K562 (cell line): ENCODE results near the gene RGS9BP. TPM values are rescaled to one million over a fixed set of nuclear protein-coding genes. Genes with fewer than 3 reads are reported as not detected.

Source experiments
- CXXC5 ChIP-seq: fragments of 250-450 bp; sonication (Bioruptor Pico); IDR thresholded peaks from 2 replicates; pipeline ENCODE4 v1.8.0; 2022; ENCODE audit warnings: inconsistent platforms, mild to moderate bottlenecking, moderate library complexity
- E2F4 ChIP-seq: sonication (generic); formaldehyde crosslinking; IDR thresholded peaks from 2 replicates; pipeline ENCODE4 v1.8.0; 2022; ENCODE audit warnings: mild to moderate bottlenecking, low read depth, missing genetic modification reagents
- FOSL1 ChIP-seq: fragments of 200-800 bp; sonication (Bioruptor generic); conservative IDR thresholded peaks from 2 replicates; pipeline ENCODE4 v1.6.1; 2016; ENCODE audit warnings: missing genetic modification characterization, missing compliant biosample characterization
- HIVEP1 ChIP-seq: fragments of 250-450 bp; sonication (Bioruptor Pico); IDR thresholded peaks from 2 replicates; pipeline ENCODE4 v1.4.0; 2020; ENCODE audit warnings: mild to moderate bottlenecking
- HNRNPUL1 ChIP-seq: fragments of 200-400 bp; formaldehyde crosslinking; IDR thresholded peaks from 2 replicates; pipeline ENCODE4 v1.6.1; 2017; ENCODE audit warnings: low read length
- LCOR ChIP-seq: sonication (generic); formaldehyde crosslinking; IDR thresholded peaks from 2 replicates; pipeline ENCODE4 v1.8.0; 2022; ENCODE audit warnings: mild to moderate bottlenecking, missing genetic modification reagents
- MAZ ChIP-seq, 2 experiments: fragments of 450-650 bp in 1 of 2; sonication (generic) in 1 of 2; formaldehyde crosslinking; IDR thresholded peaks in 1 of 2; conservative IDR thresholded peaks in 1 of 2; 2 replicates each; pipeline versions ENCODE4 v1.4.0 to v1.5.0; 2020; ENCODE audit warnings: mild to moderate bottlenecking in 1 of 2, missing genetic modification reagents in 1 of 2
- MYBL2 ChIP-seq, 2 experiments: fragments of 450-650 bp in 1 of 2; sonication (generic) in 1 of 2; formaldehyde crosslinking in 1 of 2; IDR thresholded peaks; 2 replicates each; pipeline versions ENCODE4 v1.6.1 to v1.8.1; 2017 to 2022; ENCODE audit warnings: borderline replicate concordance in 1 of 2, inconsistent platforms in 1 of 2, low read depth in 1 of 2, mild to moderate bottlenecking in 1 of 2, missing genetic modification reagents in 1 of 2, moderate library complexity in 1 of 2
- NKRF ChIP-seq: fragments of 450-650 bp; IDR thresholded peaks from 2 replicates; pipeline ENCODE4 v1.6.1; 2016; ENCODE audit warnings: borderline replicate concordance
- POLR2A ChIP-seq: fragments of 450-650 bp; conservative IDR thresholded peaks from 2 replicates; pipeline ENCODE4 v1.6.1; 2016
- PYGO2 ChIP-seq: fragments of 450-650 bp; IDR thresholded peaks from 2 replicates; pipeline ENCODE4 v1.6.1; 2016; ENCODE audit warnings: mild to moderate bottlenecking, missing genetic modification characterization, moderate library complexity, missing compliant biosample characterization
- SOX6 ChIP-seq: fragments of 450-650 bp; IDR thresholded peaks from 2 replicates; pipeline ENCODE4 v1.6.1; 2014; ENCODE audit warnings: mild to moderate bottlenecking
- TEAD2 ChIP-seq: fragments of 450-650 bp; IDR thresholded peaks from 2 replicates; pipeline ENCODE4 v1.6.1; 2016; ENCODE audit warnings: missing genetic modification characterization, control low read depth, missing compliant biosample characterization
- ZBTB17 ChIP-seq: fragments of 450-650 bp; formaldehyde crosslinking; IDR thresholded peaks from 2 replicates; pipeline ENCODE4 v1.4.0; 2020; ENCODE audit warnings: mild to moderate bottlenecking
- ZBTB7A ChIP-seq: IDR thresholded peaks from 2 replicates; pipeline ENCODE4 v1.6.1; 2011; ENCODE audit warnings: low read depth, mild to moderate bottlenecking, low read length, moderate library complexity, borderline replicate concordance; ENCODE audit not compliant: control insufficient read depth
- polyA plus RNA-seq, 8 experiments: library from polyadenylated mRNA; depleted of rRNA in 4 of 8; stranded (reverse) in 5 of 8; unstranded in 3 of 8; fragments of >200 nt; fragmentation: Nextera tagmentation in 2 of 8; fragmentation: Illumina TruSeq in 1 of 8; extraction: Ambion mirVana in 2 of 8; extraction: Trizol in 1 of 8; gene quantifications; 2 replicates each; pipeline versions ENCODE4 v1.2.1 to v1.2.3, GENCODE V29; 2011 to 2014; ENCODE audit warnings: inconsistent platforms in 1 of 8, missing spikeins in 1 of 8
- total RNA-seq, 7 experiments: library from RNA; depleted of rRNA in 6 of 7; stranded (reverse); fragments of >200 nt in 6 of 7; fragmentation: Illumina TruSeq in 2 of 7; extraction: Trizol in 2 of 7; gene quantifications; 2 replicates each; pipeline versions ENCODE4 v1.2.1 to v1.2.3, GENCODE V29; 2011 to 2021; ENCODE audit warnings: low replicate concordance in 1 of 7
- TF ChIP-seq, protein P1 (sequence below), 2 experiments: fragments of 200-800 bp in 1 of 2; sonication (Bioruptor generic) in 1 of 2; sonication (generic) in 1 of 2; formaldehyde crosslinking in 1 of 2; IDR thresholded peaks in 1 of 2; conservative IDR thresholded peaks in 1 of 2; 2 replicates each; pipeline versions ENCODE4 v1.5.0 to v1.6.1; 2016 to 2020; ENCODE audit warnings: missing compliant biosample characterization in 1 of 2, missing genetic modification characterization in 1 of 2, missing genetic modification reagents in 1 of 2
- TF ChIP-seq, protein P2 (sequence below): fragments of 450-650 bp; IDR thresholded peaks from 2 replicates; pipeline ENCODE4 v1.6.1; 2016; ENCODE audit warnings: missing biosample characterization, missing genetic modification characterization
- TF ChIP-seq, protein P3 (sequence below): fragments of 450-650 bp; IDR thresholded peaks from 2 replicates; pipeline ENCODE4 v1.7.1; 2018; ENCODE audit warnings: mild to moderate bottlenecking, low read depth; ENCODE audit not compliant: partially characterized antibody

Gene RGS9BP
- total and polyA plus RNA-seq, 9 of the 15 experiments (the other 6 are each of a cell fraction or from before 2014, with no cell fraction given) = 0.03 to 1.3 (median 0.49) TPM

- peak; percentile 39 to 51; a peak in 1 of 4 replicates for TF ChIP-seq MAZ (CRISPR knock-in tag; conservative IDR thresholded peaks at IDR 0.05 in 1 of 2, IDR thresholded peaks at IDR 0.05 in 1 of 2)
- TF ChIP-seq FOSL1 (tag) = no peak
- TF ChIP-seq, protein P1, sequence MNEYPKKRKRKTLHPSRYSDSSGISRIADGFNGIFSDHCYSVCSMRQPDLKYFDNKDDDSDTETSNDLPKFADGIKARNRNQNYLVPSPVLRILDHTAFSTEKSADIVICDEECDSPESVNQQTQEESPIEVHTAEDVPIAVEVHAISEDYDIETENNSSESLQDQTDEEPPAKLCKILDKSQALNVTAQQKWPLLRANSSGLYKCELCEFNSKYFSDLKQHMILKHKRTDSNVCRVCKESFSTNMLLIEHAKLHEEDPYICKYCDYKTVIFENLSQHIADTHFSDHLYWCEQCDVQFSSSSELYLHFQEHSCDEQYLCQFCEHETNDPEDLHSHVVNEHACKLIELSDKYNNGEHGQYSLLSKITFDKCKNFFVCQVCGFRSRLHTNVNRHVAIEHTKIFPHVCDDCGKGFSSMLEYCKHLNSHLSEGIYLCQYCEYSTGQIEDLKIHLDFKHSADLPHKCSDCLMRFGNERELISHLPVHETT (CRISPR knock-in tag; conservative IDR thresholded peaks at IDR 0.05 in 1 of 2, IDR thresholded peaks at IDR 0.05 in 1 of 2) = 0 out of 4 replicates have a peak, but pooled peaks of 1 of the 2 experiments have one; percentile 8
- TF ChIP-seq CXXC5 (CRISPR knock-in tag) = peak; percentile 58
- peak; percentile 84 for TF ChIP-seq POLR2A
- no peak for TF ChIP-seq PYGO2 (tag)
- peak; percentile 75 for TF ChIP-seq NKRF
- TF ChIP-seq TEAD2 (tag) = no peak
- no peak for TF ChIP-seq HIVEP1 (CRISPR knock-in tag)
- TF ChIP-seq, protein P2, sequence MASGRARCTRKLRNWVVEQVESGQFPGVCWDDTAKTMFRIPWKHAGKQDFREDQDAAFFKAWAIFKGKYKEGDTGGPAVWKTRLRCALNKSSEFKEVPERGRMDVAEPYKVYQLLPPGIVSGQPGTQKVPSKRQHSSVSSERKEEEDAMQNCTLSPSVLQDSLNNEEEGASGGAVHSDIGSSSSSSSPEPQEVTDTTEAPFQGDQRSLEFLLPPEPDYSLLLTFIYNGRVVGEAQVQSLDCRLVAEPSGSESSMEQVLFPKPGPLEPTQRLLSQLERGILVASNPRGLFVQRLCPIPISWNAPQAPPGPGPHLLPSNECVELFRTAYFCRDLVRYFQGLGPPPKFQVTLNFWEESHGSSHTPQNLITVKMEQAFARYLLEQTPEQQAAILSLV = no peak
- 0 out of 2 replicates have a peak, but pooled peaks have one; percentile 33 for TF ChIP-seq SOX6
- TF ChIP-seq LCOR = 0 out of 2 replicates have a peak, but pooled peaks have one; percentile 44
- TF ChIP-seq, protein P3, sequence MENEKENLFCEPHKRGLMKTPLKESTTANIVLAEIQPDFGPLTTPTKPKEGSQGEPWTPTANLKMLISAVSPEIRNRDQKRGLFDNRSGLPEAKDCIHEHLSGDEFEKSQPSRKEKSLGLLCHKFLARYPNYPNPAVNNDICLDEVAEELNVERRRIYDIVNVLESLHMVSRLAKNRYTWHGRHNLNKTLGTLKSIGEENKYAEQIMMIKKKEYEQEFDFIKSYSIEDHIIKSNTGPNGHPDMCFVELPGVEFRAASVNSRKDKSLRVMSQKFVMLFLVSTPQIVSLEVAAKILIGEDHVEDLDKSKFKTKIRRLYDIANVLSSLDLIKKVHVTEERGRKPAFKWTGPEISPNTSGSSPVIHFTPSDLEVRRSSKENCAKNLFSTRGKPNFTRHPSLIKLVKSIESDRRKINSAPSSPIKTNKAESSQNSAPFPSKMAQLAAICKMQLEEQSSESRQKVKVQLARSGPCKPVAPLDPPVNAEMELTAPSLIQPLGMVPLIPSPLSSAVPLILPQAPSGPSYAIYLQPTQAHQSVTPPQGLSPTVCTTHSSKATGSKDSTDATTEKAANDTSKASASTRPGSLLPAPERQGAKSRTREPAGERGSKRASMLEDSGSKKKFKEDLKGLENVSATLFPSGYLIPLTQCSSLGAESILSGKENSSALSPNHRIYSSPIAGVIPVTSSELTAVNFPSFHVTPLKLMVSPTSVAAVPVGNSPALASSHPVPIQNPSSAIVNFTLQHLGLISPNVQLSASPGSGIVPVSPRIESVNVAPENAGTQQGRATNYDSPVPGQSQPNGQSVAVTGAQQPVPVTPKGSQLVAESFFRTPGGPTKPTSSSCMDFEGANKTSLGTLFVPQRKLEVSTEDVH = peak; percentile 23
- TF ChIP-seq HNRNPUL1 = no peak
- no peak for TF ChIP-seq ZBTB17
- no peak for TF ChIP-seq E2F4 (CRISPR knock-in tag)
- peak; percentile 36; the same call in 1 of the 2 replicates for TF ChIP-seq ZBTB7A
- TF ChIP-seq MYBL2 (IDR thresholded peaks at IDR 0.05; ENCODE audit: low read depth) = peak; percentile 49; the same call in 1 of the 2 replicates
- TF ChIP-seq MYBL2 (CRISPR knock-in tag; IDR thresholded peaks at IDR 0.05; ENCODE audit: borderline replicate concordance) = no peak
These were observed 15.8 kb downstream of the RGS9BP start, which contains the start of gene NUDT19 (continued) for GRCh38 chr19:32691291-32691951.
